ENCODE results near the gene FBXL14. TPM values are rescaled to one million over a fixed set of nuclear protein-coding genes. Genes with fewer than 3 reads are reported as not detected.

Gene FBXL14
- total and polyA plus RNA-seq, 7 experiments from 2014 or later, result 15.1 to 43.8 (median 28.1) TPM

GRCh38 chr12:1639538-1639937 lies 45.2 kb upstream of the FBXL14 start:
- no peaks in the 10 kb centered on the region for H3K36me3 ChIP-seq (ENCODE audit: control insufficient read depth in 2 of 3, insufficient read depth in 3 of 3, low read length in 3 of 3)
- POLR2A ChIA-PET, result no interaction called here
- H3K27me3 ChIP-seq (ENCODE audit: control insufficient read depth in 2 of 2, insufficient read depth in 2 of 2, low read length in 2 of 2), result no peaks in the 10 kb centered on the region
- no peak for DNase-seq
- intact Hi-C loops (cut with micrococcal nuclease), result no loop called here
- Mint-ChIP-seq H3K27me3 (peaks cover 1 to 19% (median 3%) of the 10 kb centered on the region in 5 donors), H3K4me1 (peaks cover 0 to 6% (median 0%) of the 10 kb centered on the region in 7 donors), H3K4me3 (peak overlapping the region in 1 of 10 donors; percentile 56), H3K27ac (no peak overlapping the region), H3K36me3 (no peaks in the 10 kb centered on the region), H3K9me3 (no peaks in the 10 kb centered on the region)
- CTCF ChIA-PET, result no interaction called here
- H3K9me3 ChIP-seq (ENCODE audit: control insufficient read depth in 2 of 3, low read length in 3 of 3), result no peaks in the 10 kb centered on the region
- H3K4me1 ChIP-seq (ENCODE audit: control insufficient read depth in 2 of 2, insufficient read depth in 2 of 2, low read length in 2 of 2), result no peaks in the 10 kb centered on the region
- H3K4me3 ChIP-seq (ENCODE audit: low read length), result no peak overlapping the region
- no peak for ATAC-seq
- H3K27ac ChIP-seq (ENCODE audit: low read depth, low read length), result no peak overlapping the region

DNA sequence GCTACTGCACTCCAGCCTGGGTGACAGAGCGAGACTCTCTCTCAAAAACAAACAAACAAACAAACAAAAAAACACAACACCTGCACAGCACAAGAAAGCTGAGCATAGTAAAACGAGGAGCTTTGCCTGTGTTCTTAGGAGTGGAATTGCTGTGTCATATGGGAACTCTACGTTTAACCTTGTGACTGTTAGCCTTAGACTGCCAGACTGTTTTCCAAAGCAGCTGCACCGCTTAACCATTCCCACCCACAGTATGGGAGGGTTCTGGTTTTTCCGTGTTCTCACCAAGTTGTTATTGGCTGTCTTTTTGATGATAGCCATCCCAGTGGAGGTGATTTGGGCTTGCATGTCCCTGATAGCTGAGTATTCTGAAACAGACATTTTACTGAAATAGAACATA lies 43.8 kb upstream of the FBXL14 start:
- POLR2A ChIA-PET, result no interaction called here
- ATAC-seq (no peak), DNase-seq (no peak)
- Mint-ChIP-seq H3K27me3 (peaks cover 6 to 31% (median 10%) of the 10 kb centered on the region in 5 donors), H3K4me3 (no peak overlapping the region), H3K9me3 (no peaks in the 10 kb centered on the region), H3K36me3 (no peaks in the 10 kb centered on the region), H3K27ac (no peak overlapping the region), H3K4me1 (peaks cover 0 to 6% (median 0%) of the 10 kb centered on the region in 7 donors)
- no peak overlapping the region for H3K27ac ChIP-seq (ENCODE audit: low read depth, low read length)
- CTCF ChIA-PET, result interaction anchor here (1.3 kb wide), 1 partner anchor 302 kb away, joined by 3 read pairs; no protein-coding TSS in a partner anchor
- no peak overlapping the region for H3K4me3 ChIP-seq (ENCODE audit: low read length)
- H3K4me1 ChIP-seq (ENCODE audit: control insufficient read depth in 2 of 2, insufficient read depth in 2 of 2, low read length in 2 of 2), result no peaks in the 10 kb centered on the region
- intact Hi-C loops (cut with micrococcal nuclease), result no loop called here
- H3K9me3 ChIP-seq (ENCODE audit: control insufficient read depth in 2 of 3, low read length in 3 of 3), result no peaks in the 10 kb centered on the region
- H3K27me3 ChIP-seq (ENCODE audit: control insufficient read depth in 2 of 2, insufficient read depth in 2 of 2, low read length in 2 of 2), result no peaks in the 10 kb centered on the region
- no peaks in the 10 kb centered on the region for H3K36me3 ChIP-seq (ENCODE audit: control insufficient read depth in 2 of 3, insufficient read depth in 3 of 3, low read length in 3 of 3)

GRCh38 chr12:1635301-1636095 lies 41.1 kb upstream of the FBXL14 start:
- H3K27ac Mint-ChIP-seq, result no peak overlapping the region
- peaks cover 0 to 6% of the 10 kb centered on the region in 2 donors for H3K4me1 ChIP-seq (ENCODE audit: control insufficient read depth in 2 of 2, insufficient read depth in 2 of 2, low read length in 2 of 2)
- intact Hi-C loops (cut with micrococcal nuclease), result loop anchor here in 1 of 2 donors (2.0 kb wide), 1 partner anchor 17 kb away; no protein-coding TSS in a partner anchor
- H3K9me3 Mint-ChIP-seq, result peaks cover 0 to 1% (median 0%) of the 10 kb centered on the region in 11 donors
- DNase-seq (no peak), ATAC-seq (peak; percentile 60)
- no peak overlapping the region for H3K27ac ChIP-seq (ENCODE audit: low read depth, low read length)
- H3K9me3 ChIP-seq (ENCODE audit: control insufficient read depth in 2 of 3, low read length in 3 of 3), result no peaks in the 10 kb centered on the region
- peaks cover 0 to 13% (median 11%) of the 10 kb centered on the region in 7 donors for H3K4me1 Mint-ChIP-seq
- no peak overlapping the region for H3K4me3 Mint-ChIP-seq
- H3K27me3 ChIP-seq (ENCODE audit: control insufficient read depth in 2 of 2, insufficient read depth in 2 of 2, low read length in 2 of 2), result peaks cover 0 to 4% of the 10 kb centered on the region in 2 donors
- peaks cover 27 to 55% (median 29%) of the 10 kb centered on the region in 5 donors for H3K27me3 Mint-ChIP-seq
- ChIA-PET POLR2A (no interaction called here), CTCF (interaction anchor here (0.8 to 3.2 kb wide), 13 partner anchors 10 to 517 kb away, joined by 3 to 38 read pairs (median 4); no protein-coding TSS in a partner anchor)
- H3K36me3 ChIP-seq (ENCODE audit: control insufficient read depth in 2 of 3, insufficient read depth in 3 of 3, low read length in 3 of 3), result no peaks in the 10 kb centered on the region
- no peaks in the 10 kb centered on the region for H3K36me3 Mint-ChIP-seq
- no peak overlapping the region for H3K4me3 ChIP-seq (ENCODE audit: low read length)

DNA sequence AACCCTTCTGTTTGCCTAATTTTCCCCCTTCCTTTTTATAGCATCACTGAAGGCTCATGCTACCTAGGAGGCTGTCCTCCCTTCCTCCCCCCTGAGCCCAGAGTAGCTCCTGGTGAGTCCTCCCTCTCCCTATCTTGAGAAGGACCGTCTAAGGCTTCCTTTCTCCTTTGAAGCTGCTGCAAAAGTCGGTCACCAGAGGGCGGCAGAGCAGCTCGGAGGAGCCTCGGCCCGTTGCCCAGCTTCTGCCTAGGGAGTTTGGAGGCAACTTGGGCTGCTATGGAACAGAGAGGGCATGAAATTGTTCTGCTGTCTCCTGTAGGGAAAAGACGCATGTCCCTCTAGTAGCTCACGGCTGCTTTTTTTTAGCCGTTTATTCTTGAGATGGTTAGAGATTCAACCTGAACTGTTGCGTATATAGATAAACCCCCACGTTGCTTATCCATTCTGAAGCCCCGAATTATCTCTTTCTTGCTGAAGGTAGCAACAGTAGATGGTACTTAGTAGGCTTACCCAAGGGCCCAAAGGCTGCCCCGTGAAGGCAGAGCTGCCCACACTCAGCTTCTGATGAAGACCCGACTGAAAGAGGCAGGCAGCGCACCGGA lies 40.3 kb upstream of the FBXL14 start:
- no peak overlapping the region for H3K4me3 ChIP-seq (ENCODE audit: low read length)
- no peak overlapping the region for H3K27ac Mint-ChIP-seq
- peaks cover 28 to 61% (median 33%) of the 10 kb centered on the region in 5 donors for H3K27me3 Mint-ChIP-seq
- H3K4me1 Mint-ChIP-seq, result peaks cover 0 to 17% (median 13%) of the 10 kb centered on the region in 7 donors
- H3K36me3 ChIP-seq (ENCODE audit: control insufficient read depth in 2 of 3, insufficient read depth in 3 of 3, low read length in 3 of 3), result no peaks in the 10 kb centered on the region
- no peaks in the 10 kb centered on the region for H3K36me3 Mint-ChIP-seq
- H3K4me3 Mint-ChIP-seq, result no peak overlapping the region
- DNase-seq (peak; percentile 21 to 59 (median 44)), ATAC-seq (peak; percentile 71)
- H3K27ac ChIP-seq (ENCODE audit: low read depth, low read length), result no peak overlapping the region
- ChIA-PET POLR2A (interaction anchor here (0.6 kb wide), 1 partner anchor 323 kb away, joined by 4 read pairs; no protein-coding TSS in a partner anchor), CTCF (interaction anchor here (0.6 to 3.2 kb wide), 13 partner anchors 9 to 824 kb away, joined by 3 to 38 read pairs (median 4); no protein-coding TSS in a partner anchor)
- peaks cover 0 to 2% (median 0%) of the 10 kb centered on the region in 11 donors for H3K9me3 Mint-ChIP-seq
- H3K4me1 ChIP-seq (ENCODE audit: control insufficient read depth in 2 of 2, insufficient read depth in 2 of 2, low read length in 2 of 2), result peaks cover 0 to 8% of the 10 kb centered on the region in 2 donors
- H3K27me3 ChIP-seq (ENCODE audit: control insufficient read depth in 2 of 2, insufficient read depth in 2 of 2, low read length in 2 of 2), result peaks cover 0 to 4% of the 10 kb centered on the region in 2 donors
- intact Hi-C loops (cut with micrococcal nuclease), result loop anchor here (1.0 to 5.0 kb wide), 4 partner anchors 18 to 308 kb away; no protein-coding TSS in a partner anchor
- no peaks in the 10 kb centered on the region for H3K9me3 ChIP-seq (ENCODE audit: control insufficient read depth in 2 of 3, low read length in 3 of 3)

DNA sequence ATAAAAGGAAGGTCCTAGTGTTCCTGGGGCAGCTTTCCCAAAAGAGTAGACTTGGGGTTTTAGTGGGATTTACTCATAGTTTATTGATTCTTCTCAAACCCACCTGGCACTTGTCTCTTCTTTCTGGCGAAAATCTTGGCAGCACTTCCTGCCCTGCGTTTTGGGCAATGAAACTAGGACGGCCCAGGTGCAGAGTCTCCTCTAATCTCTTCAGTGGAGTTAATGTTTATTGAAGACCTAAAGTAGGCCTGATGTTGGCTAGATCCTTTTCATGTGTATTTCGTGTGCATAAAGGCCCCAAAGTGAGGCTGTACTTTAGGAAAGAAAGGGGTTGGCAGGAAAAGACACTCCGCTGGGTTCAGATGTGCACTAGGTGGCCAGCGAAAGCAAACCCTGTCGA lies 39.8 kb upstream of the FBXL14 start:
- Histone ChIP-seq H3K4me1 (ENCODE audit: control insufficient read depth in 2 of 2, insufficient read depth in 2 of 2, low read length in 2 of 2) (peaks cover 0 to 8% of the 10 kb centered on the region in 2 donors), H3K27me3 (ENCODE audit: control insufficient read depth in 2 of 2, insufficient read depth in 2 of 2, low read length in 2 of 2) (peaks cover 0 to 8% of the 10 kb centered on the region in 2 donors), H3K36me3 (ENCODE audit: control insufficient read depth in 2 of 3, insufficient read depth in 3 of 3, low read length in 3 of 3) (no peaks in the 10 kb centered on the region), H3K9me3 (ENCODE audit: control insufficient read depth in 2 of 3, low read length in 3 of 3) (no peaks in the 10 kb centered on the region), H3K27ac (ENCODE audit: low read depth, low read length) (no peak overlapping the region), H3K4me3 (ENCODE audit: low read length) (no peak overlapping the region)
- CTCF ChIA-PET, result interaction anchor here (0.9 to 3.2 kb wide), 10 partner anchors 9 to 823 kb away, joined by 3 to 38 read pairs (median 4); no protein-coding TSS in a partner anchor
- POLR2A ChIA-PET, result no interaction called here
- Mint-ChIP-seq H3K4me3 (no peak overlapping the region), H3K27ac (no peak overlapping the region), H3K36me3 (peaks cover 0 to 1% (median 0%) of the 10 kb centered on the region in 5 donors), H3K4me1 (peaks cover 0 to 19% (median 15%) of the 10 kb centered on the region in 7 donors), H3K9me3 (peaks cover 0 to 2% (median 0%) of the 10 kb centered on the region in 11 donors), H3K27me3 (peaks cover 32 to 66% (median 38%) of the 10 kb centered on the region in 5 donors)
- ATAC-seq, result no peak
- DNase-seq, result no peak
- intact Hi-C loops (cut with micrococcal nuclease), result loop anchor here (1.0 to 5.0 kb wide), 4 partner anchors 19 to 308 kb away; no protein-coding TSS in a partner anchor

DNA sequence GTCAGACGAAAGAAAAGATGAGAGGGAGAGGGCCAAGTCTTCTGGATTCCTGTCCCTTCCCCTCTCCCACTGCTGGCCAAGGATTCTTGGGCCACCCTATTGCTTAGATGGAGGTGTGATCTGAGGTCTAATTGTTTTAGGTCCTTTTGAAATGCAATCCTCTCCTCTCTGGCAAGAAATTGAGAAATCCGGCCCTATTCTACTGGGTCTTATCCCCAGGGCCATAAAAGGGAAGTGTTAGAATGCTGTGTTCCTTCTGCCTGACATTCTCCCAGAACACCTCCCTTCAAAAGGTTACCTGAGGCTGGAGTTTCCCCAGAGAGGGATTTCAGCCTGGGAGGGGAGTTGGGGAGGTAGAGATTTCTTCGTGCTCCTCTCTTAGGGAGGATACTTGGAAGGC lies 39.1 kb upstream of the FBXL14 start:
- ChIA-PET CTCF (interaction anchor here (0.6 to 3.2 kb wide), 5 partner anchors 18 to 823 kb away, joined by 3 to 23 read pairs (median 3); no protein-coding TSS in a partner anchor), POLR2A (no interaction called here)
- intact Hi-C loops (cut with micrococcal nuclease), result loop anchor here in 1 of 2 donors (5.0 kb wide), 1 partner anchor 309 kb away; no protein-coding TSS in a partner anchor
- DNase-seq (no peak), ATAC-seq (no peak)
- Mint-ChIP-seq H3K4me1 (peaks cover 0 to 26% (median 19%) of the 10 kb centered on the region in 7 donors), H3K9me3 (peaks cover 0 to 2% (median 0%) of the 10 kb centered on the region in 11 donors), H3K27me3 (peaks cover 39 to 73% (median 45%) of the 10 kb centered on the region in 5 donors), H3K4me3 (no peak overlapping the region), H3K27ac (no peak overlapping the region), H3K36me3 (peaks cover 0 to 1% (median 0%) of the 10 kb centered on the region in 5 donors)
- H3K27me3 ChIP-seq (ENCODE audit: control insufficient read depth in 2 of 2, insufficient read depth in 2 of 2, low read length in 2 of 2), result peaks cover 0 to 8% of the 10 kb centered on the region in 2 donors
- no peaks in the 10 kb centered on the region for H3K9me3 ChIP-seq (ENCODE audit: control insufficient read depth in 2 of 3, low read length in 3 of 3)
- H3K4me1 ChIP-seq (ENCODE audit: control insufficient read depth in 2 of 2, insufficient read depth in 2 of 2, low read length in 2 of 2), result peaks cover 0 to 8% of the 10 kb centered on the region in 2 donors
- H3K4me3 ChIP-seq (ENCODE audit: low read length), result no peak overlapping the region
- no peaks in the 10 kb centered on the region for H3K36me3 ChIP-seq (ENCODE audit: control insufficient read depth in 2 of 3, insufficient read depth in 3 of 3, low read length in 3 of 3)
- H3K27ac ChIP-seq (ENCODE audit: low read depth, low read length), result no peak overlapping the region

Data from naive thymus-derived CD4-positive, alpha-beta T cell (primary cell).